GM11168 (cell line): ENCODE results near the gene FAT1.

Source experiments
- in situ Hi-C: fragments of 300-500 bp; cut with MboI; formaldehyde crosslinking; loops from one replicate; pipeline ENCODE4 v1.12.0; 2022; ENCODE audit warnings: low sequenced_read_pairs; ENCODE audit not compliant: unreplicated experiment

FAT1 gene

GRCh38 chr4:186545436-186545835 is 178.2 kb downstream of the FAT1 start:
- in situ Hi-C loops: no loop called here

- in situ Hi-C loops: no loop called here
Measured at GRCh38 chr4:186543206-186543605, 180.4 kb downstream of the FAT1 start.

- in situ Hi-C loops: no loop called here
Measured at GRCh38 chr4:186541801-186542200, 181.9 kb downstream of the FAT1 start.

- in situ Hi-C loops: no loop called here
Measured at GRCh38 chr4:186537843-186538521, 185.7 kb downstream of the FAT1 start.
